GM12878 (cell line): ENCODE measurements around the gene EPM2AIP1. TPM values are rescaled to one million over a fixed set of nuclear protein-coding genes. Genes with fewer than 3 reads are reported as not detected.

Source experiments
- ATF3 ChIP-seq: IDR thresholded peaks from 2 replicates; pipeline ENCODE4 v1.6.1; 2011; ENCODE audit warnings: low read depth, mild to moderate bottlenecking, low read length, moderate library complexity, borderline replicate concordance; ENCODE audit errors: extremely low read depth
- CUX1 ChIP-seq: IDR thresholded peaks from 2 replicates; pipeline ENCODE4 v1.6.1; 2012; ENCODE audit warnings: improper control_type of control experiment, low read depth, low read length; ENCODE audit not compliant: insufficient replicate concordance
- FOXM1 ChIP-seq: IDR thresholded peaks from 2 replicates; pipeline ENCODE4 v1.6.1; 2012; ENCODE audit warnings: low read depth, mild to moderate bottlenecking, inconsistent platforms, low read length, moderate library complexity
- HDAC6 ChIP-seq: fragments of 200-600 bp; sonication (generic); IDR thresholded peaks from one replicate; pipeline ENCODE4 v1.8.0; 2017; ENCODE audit warnings: antibody characterized with exemption; ENCODE audit not compliant: unreplicated experiment
- JUND ChIP-seq: IDR thresholded peaks from 2 replicates; pipeline ENCODE4 v1.6.1; 2012; ENCODE audit warnings: low read depth, mild to moderate bottlenecking, low read length, improper control_type of control experiment, moderate library complexity
- KAT2A ChIP-seq: conservative IDR thresholded peaks from 2 replicates; pipeline ENCODE4 v1.6.1; 2011; ENCODE audit warnings: low read depth, low read length; ENCODE audit not compliant: control insufficient read depth
- MEF2A ChIP-seq: IDR thresholded peaks from 2 replicates; pipeline ENCODE4 v1.6.1; 2011; ENCODE audit warnings: low read depth, mild to moderate bottlenecking, low read length, moderate library complexity; ENCODE audit not compliant: insufficient read depth
- NFXL1 ChIP-seq: fragments of 450-650 bp; IDR thresholded peaks from 2 replicates; pipeline ENCODE4 v1.6.1; 2017; ENCODE audit warnings: antibody characterized with exemption, mild to moderate bottlenecking, borderline replicate concordance
- POLR2AphosphoS5 ChIP-seq: IDR thresholded peaks from 2 replicates; pipeline ENCODE4 v1.6.1; 2011; ENCODE audit warnings: mild to moderate bottlenecking, low read length, inconsistent platforms
- SIX5 ChIP-seq: IDR thresholded peaks from 2 replicates; pipeline ENCODE4 v1.6.1; 2011; ENCODE audit warnings: mild to moderate bottlenecking, low read depth, low read length, moderate library complexity; ENCODE audit not compliant: severe bottlenecking
- SMC3 ChIP-seq: IDR thresholded peaks from 2 replicates; pipeline ENCODE4 v1.6.1; 2011; ENCODE audit warnings: low read length, improper control_type of control experiment, borderline replicate concordance
- TBL1XR1 ChIP-seq: IDR thresholded peaks from 2 replicates; pipeline ENCODE4 v1.6.1; 2012; ENCODE audit warnings: low read depth, low read length, improper control_type of control experiment
- polyA plus RNA-seq, 11 experiments: library from polyadenylated mRNA; depleted of rRNA in 4 of 11; unstranded in 6 of 11; stranded (reverse) in 5 of 11; fragments of >200 nt; fragmentation: Nextera tagmentation in 4 of 11; fragmentation: Illumina TruSeq in 1 of 11; extraction: Ambion mirVana in 4 of 11; extraction: Trizol in 1 of 11; gene quantifications; 1 replicate in 1 of 11; 2 replicates in 10 of 11; pipeline versions ENCODE4 v1.2.1 to v1.2.3, GENCODE V29; 2011 to 2016; ENCODE audit warnings: inconsistent platforms in 2 of 11, missing spikeins in 2 of 11, low read depth in 1 of 11
- total RNA-seq, 4 experiments: library from RNA; depleted of rRNA in 3 of 4; stranded (reverse); fragments of >200 nt in 3 of 4; fragmentation: Illumina TruSeq in 1 of 4; extraction: Trizol in 1 of 4; gene quantifications; 2 replicates each; pipeline versions ENCODE4 v1.2.1 to v1.2.3, GENCODE V29; 2013 to 2021

Gene EPM2AIP1
- total and polyA plus RNA-seq, 10 of the 15 experiments (the other 5 are each of a cell fraction or from before 2014, with no cell fraction given): 5.5 to 31.9 (median 21.8) TPM

GRCh38 chr3:36969540-36970432, 23.1 kb downstream of the EPM2AIP1 start (continued):
- TF ChIP-seq MEF2A (no peak), POLR2AphosphoS5 (no peak), FOXM1 (no peak), ATF3 (no peak), HDAC6 (no peak), SIX5 (no peak), NFXL1 (no peak), SMC3 (no peak), CUX1 (no peak), KAT2A (no peak), JUND (no peak), TBL1XR1 (no peak)
- TF ChIP-seq, all 136 proteins: peak for 20
